HepG2 (cell line): ENCODE data around the gene RPL23. TPM values are rescaled to one million over a fixed set of nuclear protein-coding genes. Genes with fewer than 3 reads are reported as not detected.
A peak's percentile ranks its signal among the peaks of the same experiment; 100 is the strongest.

Experiments used
- ARNTL ChIP-seq: sonication (generic); formaldehyde crosslinking; IDR thresholded peaks from 2 replicates; pipeline ENCODE4 v1.4.0; 2020; ENCODE audit warnings: mild to moderate bottlenecking, missing genetic modification reagents
- ASH2L ChIP-seq: fragments of 300-600, 200-600 bp; sonication (generic); IDR thresholded peaks from 2 replicates; pipeline ENCODE4 v1.7.0; 2017; ENCODE audit warnings: low read depth, mild to moderate bottlenecking, moderate library complexity, mixed read lengths, low read length; ENCODE audit not compliant: insufficient read length
- EEA1 ChIP-seq: sonication (generic); formaldehyde crosslinking; IDR thresholded peaks from 2 replicates; pipeline ENCODE4 v1.5.1; 2020; ENCODE audit warnings: mild to moderate bottlenecking, missing genetic modification reagents, borderline replicate concordance
- FOXA3 ChIP-seq: IDR thresholded peaks from 2 replicates; pipeline ENCODE4 v1.6.1; 2016; ENCODE audit warnings: missing genetic modification reagents, missing compliant biosample characterization
- IKZF4 ChIP-seq: sonication (generic); formaldehyde crosslinking; IDR thresholded peaks from 2 replicates; pipeline ENCODE4 v1.5.1; 2020; ENCODE audit warnings: borderline replicate concordance, mild to moderate bottlenecking, low read depth, missing genetic modification reagents; ENCODE audit errors: not compliant biosample characterization
- KDM5B ChIP-seq: sonication (generic); formaldehyde crosslinking; IDR thresholded peaks from 2 replicates; pipeline ENCODE4 v1.4.0; 2020; ENCODE audit warnings: missing genetic modification reagents, mild to moderate bottlenecking, borderline replicate concordance
- MEF2D ChIP-seq: sonication (generic); formaldehyde crosslinking; IDR thresholded peaks from 2 replicates; pipeline ENCODE4 v1.5.1; 2020; ENCODE audit warnings: mild to moderate bottlenecking, missing genetic modification reagents
- MIER3 ChIP-seq: IDR thresholded peaks from 2 replicates; pipeline ENCODE4 v1.6.1; 2016; ENCODE audit warnings: missing compliant biosample characterization, borderline replicate concordance
- NR2C2 ChIP-seq: sonication (generic); formaldehyde crosslinking; IDR thresholded peaks from 2 replicates; pipeline ENCODE4 v1.4.0; 2020; ENCODE audit warnings: missing genetic modification reagents, mild to moderate bottlenecking, moderate library complexity, borderline replicate concordance
- RXRB ChIP-seq: IDR thresholded peaks from 2 replicates; pipeline ENCODE4 v1.6.1; 2016; ENCODE audit warnings: borderline replicate concordance, missing genetic modification reagents, missing compliant biosample characterization
- SOX5 ChIP-seq: IDR thresholded peaks from 2 replicates; pipeline ENCODE4 v1.6.1; 2016; ENCODE audit warnings: borderline replicate concordance
- ZNF225 ChIP-seq: sonication (generic); formaldehyde crosslinking; IDR thresholded peaks from 2 replicates; pipeline ENCODE4 v1.4.0; 2020; ENCODE audit warnings: mild to moderate bottlenecking, missing genetic modification reagents
- ZNF441 ChIP-seq: sonication (generic); formaldehyde crosslinking; IDR thresholded peaks from 2 replicates; pipeline ENCODE4 v1.7.0; 2021; ENCODE audit warnings: missing genetic modification reagents, borderline replicate concordance
- ZNF761 ChIP-seq: sonication (generic); formaldehyde crosslinking; conservative IDR thresholded peaks from 2 replicates; pipeline ENCODE4 v1.4.0; 2020; ENCODE audit warnings: mild to moderate bottlenecking, missing genetic modification reagents
- polyA plus RNA-seq, 8 experiments: library from polyadenylated mRNA; depleted of rRNA in 3 of 8; stranded (reverse) in 7 of 8; unstranded in 1 of 8; fragments of >200 nt; fragmentation: Illumina TruSeq in 4 of 8; extraction: Trizol in 4 of 8; gene quantifications; 2 replicates each; pipeline versions ENCODE4 v1.2.1 to v1.2.3, GENCODE V29; 2011 to 2016; ENCODE audit warnings: low read depth in 4 of 8, missing spikeins in 1 of 8, mixed read lengths in 1 of 8; ENCODE audit not compliant: insufficient read depth in 1 of 8
- total RNA-seq, 5 experiments: library from RNA; depleted of rRNA; stranded (reverse); fragments of >200 nt; fragmentation: Illumina TruSeq; extraction: Trizol; gene quantifications; 2 replicates each; pipeline ENCODE4 v1.2.3, GENCODE V29; 2016; ENCODE audit warnings: low read depth in 1 of 5
- TF ChIP-seq, protein P1 (sequence below): sonication (generic); formaldehyde crosslinking; IDR thresholded peaks from 2 replicates; pipeline ENCODE4 v1.4.0; 2020; ENCODE audit warnings: missing genetic modification reagents, low read depth, mild to moderate bottlenecking, borderline replicate concordance
- TF ChIP-seq, protein P2 (sequence below): sonication (generic); formaldehyde crosslinking; IDR thresholded peaks from one replicate; pipeline ENCODE4 v1.5.1; 2020; ENCODE audit warnings: mild to moderate bottlenecking, missing genetic modification reagents; ENCODE audit errors: not compliant biosample characterization

Gene RPL23
- total and polyA plus RNA-seq, 2 of the 13 experiments (the other 11 are each of a cell fraction or from before 2014, with no cell fraction given) = 2,790 to 4,860 TPM

DNA sequence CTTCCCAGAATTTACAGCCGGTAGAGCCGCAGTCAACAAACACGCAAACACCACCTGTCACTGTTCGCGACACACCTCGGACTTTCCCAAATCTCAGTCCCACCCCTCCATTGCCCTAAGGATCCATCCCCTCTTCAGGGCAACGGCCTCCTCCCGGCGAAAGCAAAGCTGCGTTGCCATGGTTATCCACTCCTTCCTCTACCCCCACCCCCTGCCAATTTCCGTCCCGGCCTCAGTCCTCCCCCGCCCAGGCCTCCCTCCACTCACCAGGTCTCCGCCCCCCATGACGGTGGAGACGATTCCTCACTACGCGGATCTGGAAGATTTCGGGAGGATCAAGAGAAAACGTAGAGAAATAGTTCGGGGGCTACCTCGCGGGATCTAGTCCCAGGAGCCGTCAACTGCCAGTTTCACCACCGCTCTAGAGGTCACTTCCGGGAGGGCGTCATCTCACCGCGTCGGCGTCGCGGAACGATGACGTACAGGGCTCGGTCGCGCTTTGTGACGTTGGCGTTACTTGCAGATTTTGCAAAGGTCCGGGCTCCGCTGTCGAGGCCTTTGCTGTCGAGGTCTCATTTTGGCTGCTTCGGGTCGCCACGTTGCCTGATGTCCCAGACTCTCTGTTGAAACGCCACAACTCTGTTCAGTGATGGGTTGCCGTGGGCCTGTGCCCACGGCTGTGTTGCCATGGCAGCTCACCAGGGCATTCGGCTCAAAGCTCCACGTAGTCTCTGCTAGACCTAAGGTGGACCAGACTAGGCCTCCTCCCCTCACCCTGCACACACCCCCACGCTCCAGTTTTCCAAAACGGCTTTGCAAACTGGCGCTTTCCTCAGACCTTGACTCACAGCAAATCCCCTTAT is 28.4 kb downstream of the RPL23 start, which contains the start of gene CWC25 (continued):
- TF ChIP-seq ZNF761 (CRISPR knock-in tag) (peak; percentile 88), NR2C2 (peak; percentile 97), SOX5 (CRISPR knock-in tag) (peak; percentile 73), FOXA3 (CRISPR knock-in tag) (peak; percentile 84), MEF2D (CRISPR knock-in tag) (peak; percentile 95), ZNF441 (peak; percentile 48), EEA1 (peak; percentile 83; the same call in 1 of the 2 replicates), ZNF225 (CRISPR knock-in tag) (peak; percentile 92), ARNTL (CRISPR knock-in tag) (peak; percentile 87), ASH2L (peak; percentile 97), IKZF4 (peak; percentile 87), RXRB (CRISPR knock-in tag) (peak; percentile 89), MIER3 (CRISPR knock-in tag) (peak; percentile 98), KDM5B (CRISPR knock-in tag) (peak; percentile 96)
- TF ChIP-seq, protein P1, sequence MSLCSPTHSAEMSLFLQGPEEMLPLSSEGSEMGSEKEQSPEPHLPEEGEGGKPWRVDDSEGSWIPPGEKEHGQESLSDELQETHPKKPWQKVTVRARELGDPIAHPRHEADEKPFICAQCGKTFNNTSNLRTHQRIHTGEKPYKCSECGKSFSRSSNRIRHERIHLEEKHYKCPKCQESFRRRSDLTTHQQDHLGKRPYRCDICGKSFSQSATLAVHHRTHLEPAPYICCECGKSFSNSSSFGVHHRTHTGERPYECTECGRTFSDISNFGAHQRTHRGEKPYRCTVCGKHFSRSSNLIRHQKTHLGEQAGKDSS (CRISPR knock-in tag) = peak; percentile 92
- TF ChIP-seq, protein P2, sequence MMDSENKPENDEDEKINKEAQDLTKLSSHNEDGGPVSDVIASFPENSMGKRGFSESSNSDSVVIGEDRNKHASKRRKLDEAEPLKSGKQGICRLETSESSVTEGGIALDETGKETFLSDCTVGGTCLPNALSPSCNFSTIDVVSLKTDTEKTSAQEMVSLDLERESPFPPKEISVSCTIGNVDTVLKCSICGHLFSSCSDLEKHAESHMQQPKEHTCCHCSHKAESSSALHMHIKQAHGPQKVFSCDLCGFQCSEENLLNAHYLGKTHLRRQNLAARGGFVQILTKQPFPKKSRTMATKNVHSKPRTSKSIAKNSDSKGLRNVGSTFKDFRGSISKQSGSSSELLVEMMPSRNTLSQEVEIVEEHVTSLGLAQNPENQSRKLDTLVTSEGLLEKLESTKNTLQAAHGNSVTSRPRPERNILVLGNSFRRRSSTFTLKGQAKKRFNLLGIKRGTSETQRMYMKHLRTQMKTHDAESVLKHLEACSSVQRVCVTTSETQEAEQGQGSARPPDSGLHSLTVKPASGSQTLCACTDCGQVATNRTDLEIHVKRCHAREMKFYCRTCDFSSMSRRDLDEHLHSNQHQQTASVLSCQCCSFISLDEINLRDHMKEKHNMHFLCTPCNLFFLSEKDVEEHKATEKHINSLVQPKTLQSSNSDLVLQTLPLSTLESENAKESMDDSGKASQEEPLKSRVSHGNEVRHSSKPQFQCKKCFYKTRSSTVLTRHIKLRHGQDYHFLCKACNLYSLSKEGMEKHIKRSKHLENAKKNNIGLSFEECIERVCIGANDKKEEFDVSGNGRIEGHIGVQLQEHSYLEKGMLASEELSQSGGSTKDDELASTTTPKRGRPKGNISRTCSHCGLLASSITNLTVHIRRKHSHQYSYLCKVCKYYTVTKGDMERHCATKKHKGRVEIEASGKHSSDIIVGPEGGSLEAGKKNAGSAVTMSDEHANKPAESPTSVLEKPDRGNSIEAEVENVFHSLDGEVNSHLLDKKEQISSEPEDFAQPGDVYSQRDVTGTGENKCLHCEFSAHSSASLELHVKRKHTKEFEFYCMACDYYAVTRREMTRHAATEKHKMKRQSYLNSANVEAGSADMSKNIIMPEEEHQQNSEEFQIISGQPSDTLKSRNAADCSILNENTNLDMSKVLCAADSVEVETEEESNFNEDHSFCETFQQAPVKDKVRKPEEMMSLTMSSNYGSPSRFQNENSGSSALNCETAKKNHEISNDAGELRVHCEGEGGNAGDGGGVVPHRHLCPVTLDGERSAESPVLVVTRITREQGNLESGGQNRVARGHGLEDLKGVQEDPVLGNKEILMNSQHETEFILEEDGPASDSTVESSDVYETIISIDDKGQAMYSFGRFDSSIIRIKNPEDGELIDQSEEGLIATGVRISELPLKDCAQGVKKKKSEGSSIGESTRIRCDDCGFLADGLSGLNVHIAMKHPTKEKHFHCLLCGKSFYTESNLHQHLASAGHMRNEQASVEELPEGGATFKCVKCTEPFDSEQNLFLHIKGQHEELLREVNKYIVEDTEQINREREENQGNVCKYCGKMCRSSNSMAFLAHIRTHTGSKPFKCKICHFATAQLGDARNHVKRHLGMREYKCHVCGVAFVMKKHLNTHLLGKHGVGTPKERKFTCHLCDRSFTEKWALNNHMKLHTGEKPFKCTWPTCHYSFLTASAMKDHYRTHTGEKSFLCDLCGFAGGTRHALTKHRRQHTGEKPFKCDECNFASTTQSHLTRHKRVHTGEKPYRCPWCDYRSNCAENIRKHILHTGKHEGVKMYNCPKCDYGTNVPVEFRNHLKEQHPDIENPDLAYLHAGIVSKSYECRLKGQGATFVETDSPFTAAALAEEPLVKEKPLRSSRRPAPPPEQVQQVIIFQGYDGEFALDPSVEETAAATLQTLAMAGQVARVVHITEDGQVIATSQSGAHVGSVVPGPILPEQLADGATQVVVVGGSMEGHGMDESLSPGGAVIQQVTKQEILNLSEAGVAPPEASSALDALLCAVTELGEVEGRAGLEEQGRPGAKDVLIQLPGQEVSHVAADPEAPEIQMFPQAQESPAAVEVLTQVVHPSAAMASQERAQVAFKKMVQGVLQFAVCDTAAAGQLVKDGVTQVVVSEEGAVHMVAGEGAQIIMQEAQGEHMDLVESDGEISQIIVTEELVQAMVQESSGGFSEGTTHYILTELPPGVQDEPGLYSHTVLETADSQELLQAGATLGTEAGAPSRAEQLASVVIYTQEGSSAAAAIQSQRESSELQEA (CRISPR knock-in tag) = peak; percentile 88
